Testis (tissue), 3 donors: ENCODE data around the gene CAPN6. TPM values are rescaled to one million over a fixed set of nuclear protein-coding genes. Genes with fewer than 3 reads are reported as not detected.

ENCODE experiments used
- DNase-seq: peaks from one replicate; pipeline ENCODE4 v3.0.0-alpha.2; 2019
- H3K27ac ChIP-seq, 2 donors: fragments of 200-600 bp; sonication (generic); one replicate each; pipeline ENCODE4 v1.5.1; 2019
- H3K27me3 ChIP-seq: fragments of 200-600 bp; sonication (generic); one replicate; pipeline ENCODE4 v1.5.1; 2019
- H3K36me3 ChIP-seq: fragments of 200-600 bp; sonication (generic); one replicate; pipeline ENCODE4 v1.5.1; 2017; ENCODE audit warnings: low read depth; ENCODE audit errors: missing control alignments
- H3K4me1 ChIP-seq: fragments of 200-600 bp; sonication (generic); one replicate; pipeline ENCODE4 v1.5.1; 2019
- H3K4me3 ChIP-seq, 2 donors: fragments of 200-600 bp; sonication (generic); one replicate each; pipeline ENCODE4 v1.5.1; 2017 to 2019
- H3K9me3 ChIP-seq: fragments of 200-600 bp; sonication (generic); one replicate; pipeline ENCODE4 v1.5.1; 2017
- CTCF ChIP-seq, 3 experiments: fragments of 450-650 bp in 2 of 3; fragments of 200-600 bp in 1 of 3; sonication (generic) in 1 of 3; IDR thresholded peaks; one replicate each; pipeline ENCODE4 v1.5.1; 2016 to 2019; ENCODE audit warnings: antibody characterized with exemption in 3 of 3, mild to moderate bottlenecking in 2 of 3, moderate library complexity in 1 of 3
- POLR2A ChIP-seq: fragments of 450-650 bp; IDR thresholded peaks from one replicate; pipeline ENCODE4 v1.6.1; 2017; ENCODE audit warnings: antibody characterized with exemption, mild to moderate bottlenecking, moderate library complexity
- WGBS, 2 donors: methylation state at CpG; one replicate each; pipeline ENCODE4 v1.1.5; 2018; 5-methylcytosine and 5-hydroxymethylcytosine counted together
- intact Hi-C: fragments of 100-400 bp; cut with DNase I; formaldehyde crosslinking; loops from one replicate; pipeline ENCODE4 v1.15.1; 2023; ENCODE audit warnings: low total_unique reads
- polyA plus RNA-seq: library from polyadenylated mRNA; stranded (reverse); fragments of 350-450 nt; fragmentation: Illumina TruSeq; extraction: RNeasy Lipid Tissue Mini Kit (QIAGEN cat#74804); gene quantifications from one replicate; pipeline ENCODE4 v1.2.3, GENCODE V29; 2014; ENCODE audit warnings: low read depth, low replicate concordance; ENCODE audit not compliant: insufficient read depth
- total RNA-seq, 2 donors: library from RNA; depleted of rRNA; stranded (reverse); fragments of >200 nt; gene quantifications; one replicate each; pipeline ENCODE4 v1.2.3, GENCODE V29; 2016

CAPN6 gene
- total and polyA plus RNA-seq, 3 donors from 2014 or later: 1.0 to 13.3 (median 2.8) TPM

- no peaks in the 10 kb centered on the region for H3K36me3 ChIP-seq
- H3K4me1 ChIP-seq: no peaks in the 10 kb centered on the region
- intact Hi-C loops: no loop called here
- H3K27me3 ChIP-seq: no peaks in the 10 kb centered on the region
- DNase-seq: no peak
- no peak overlapping the region for H3K27ac ChIP-seq
- H3K9me3 ChIP-seq: no peaks in the 10 kb centered on the region
- no peak overlapping the region for H3K4me3 ChIP-seq
- TF ChIP-seq CTCF (IDR thresholded peaks at IDR 0.05): no peak
- TF ChIP-seq POLR2A: no peak
- 75% methylated on average over 1 of the region's 1 CpG; no CpG with 5 or more reads in 1 of the 2 donors for WGBS, 2 donors
Measured at GRCh38 chrX:111282991-111283390, 12.7 kb upstream of the CAPN6 start.

- Histone ChIP-seq H3K27ac (no peak overlapping the region), H3K9me3 (no peaks in the 10 kb centered on the region), H3K27me3 (no peaks in the 10 kb centered on the region), H3K36me3 (no peaks in the 10 kb centered on the region), H3K4me3 (no peak overlapping the region), H3K4me1 (no peaks in the 10 kb centered on the region)
- 92 to 95% methylated on average over 6 of the region's 6 CpGs for WGBS, 2 donors
- TF ChIP-seq POLR2A (no peak), CTCF (IDR thresholded peaks at IDR 0.05) (no peak)
- no peak for DNase-seq
- intact Hi-C loops: no loop called here
Measured at GRCh38 chrX:111282139-111282538, 11.9 kb upstream of the CAPN6 start.

- WGBS, 2 donors: 39 to 63% methylated on average over 2 of the region's 2 CpGs
- DNase-seq: no peak
- H3K9me3 ChIP-seq: no peaks in the 10 kb centered on the region
- intact Hi-C loops: no loop called here
- no peaks in the 10 kb centered on the region for H3K27me3 ChIP-seq
- TF ChIP-seq POLR2A: no peak
- no peak for TF ChIP-seq CTCF (IDR thresholded peaks at IDR 0.05)
- no peak overlapping the region for H3K4me3 ChIP-seq
- no peak overlapping the region for H3K27ac ChIP-seq
- H3K36me3 ChIP-seq: no peaks in the 10 kb centered on the region
- H3K4me1 ChIP-seq: no peaks in the 10 kb centered on the region
Measured at GRCh38 chrX:111268506-111268905, 1.8 kb downstream of the CAPN6 start.

- intact Hi-C loops: no loop called here
- 41 to 67% methylated on average over 2 of the region's 2 CpGs for WGBS, 2 donors
- H3K27me3 ChIP-seq: no peaks in the 10 kb centered on the region
Measured at GRCh38 chrX:111265486-111265885, 4.8 kb downstream of the CAPN6 start.

More at GRCh38 chrX:111265486-111265885, 4.8 kb downstream of the CAPN6 start:
- Histone ChIP-seq H3K4me3 (no peak overlapping the region), H3K4me1 (no peaks in the 10 kb centered on the region), H3K36me3 (no peaks in the 10 kb centered on the region), H3K9me3 (no peaks in the 10 kb centered on the region), H3K27ac (no peak overlapping the region)
- no peak for TF ChIP-seq POLR2A
- no peak for TF ChIP-seq CTCF (IDR thresholded peaks at IDR 0.05)
- no peak for DNase-seq
